ENCODE measurements around the gene PSMB5.
"Not testable (repeated sequence)": the region's sequence is repeated elsewhere in the genome, so short reads cannot be mapped to it uniquely, and the experiment has no call there.

PSMB5 gene

GRCh38 chr14:23028799-23029198, 5.9 kb downstream of the PSMB5 start:
- no peak for DNase-seq (ENCODE audit: low spot score in 2 of 2)
- H3K36me3 Mint-ChIP-seq (ENCODE audit: insufficient read depth), result peaks cover 28% of the 10 kb centered on the region

DNA sequence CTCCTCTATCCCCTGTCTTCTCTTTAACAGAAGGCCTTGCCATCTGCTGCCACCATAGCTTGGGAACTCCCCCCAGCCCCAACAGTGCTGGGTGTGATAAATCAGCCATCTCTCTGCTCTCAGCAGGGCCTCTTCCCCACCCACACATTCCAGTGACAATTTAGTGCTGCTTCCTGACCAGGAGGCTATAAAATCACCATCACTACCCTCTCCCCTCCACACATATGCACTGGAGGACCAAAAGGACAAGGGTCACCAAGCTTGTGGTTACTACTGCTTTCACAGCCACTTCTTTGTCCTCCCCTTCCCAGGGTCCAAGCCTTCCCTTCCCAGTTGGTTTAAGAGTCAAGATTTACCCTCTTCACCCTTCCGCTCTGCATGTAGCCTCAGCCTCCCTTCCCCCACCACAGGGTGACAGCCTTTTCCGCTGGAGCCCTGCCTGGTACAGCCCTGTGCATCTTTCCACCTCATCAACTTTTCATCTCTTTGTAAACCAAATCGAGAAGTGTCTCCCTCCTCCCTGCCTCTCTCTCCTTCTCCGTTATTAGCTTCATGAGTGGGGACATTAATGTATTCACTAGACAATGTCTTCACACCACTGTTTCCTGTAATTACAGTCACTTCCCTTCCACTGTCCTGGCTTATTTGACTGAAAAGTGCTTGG, 9.4 kb downstream of the PSMB5 start:
- Mint-ChIP-seq H3K4me3 (no peak overlapping the region), H3K27me3 (no peaks in the 10 kb centered on the region), H3K4me1 (peaks cover 42% of the 10 kb centered on the region), H3K9me3 (no peaks in the 10 kb centered on the region), H3K27ac (ENCODE audit: low read depth) (peak overlapping the region; percentile 49), H3K36me3 (ENCODE audit: insufficient read depth) (peaks cover 11% of the 10 kb centered on the region)
- DNase-seq (ENCODE audit: low spot score in 2 of 2), result no peak
- ATAC-seq (replicated peaks; ENCODE audit: extremely low read depth, poor library complexity, severe bottlenecking), result no peak

More at GRCh38 chr14:23028799-23029198, 5.9 kb downstream of the PSMB5 start:
- H3K27ac Mint-ChIP-seq (ENCODE audit: low read depth), result peak overlapping the region; percentile 20
- H3K4me1 Mint-ChIP-seq, result peaks cover 44% of the 10 kb centered on the region
- no peaks in the 10 kb centered on the region for H3K9me3 Mint-ChIP-seq
- H3K27me3 Mint-ChIP-seq, result no peaks in the 10 kb centered on the region
- no peak overlapping the region for H3K4me3 Mint-ChIP-seq
- peak; percentile 49 for ATAC-seq (replicated peaks; ENCODE audit: extremely low read depth, poor library complexity, severe bottlenecking)

DNA sequence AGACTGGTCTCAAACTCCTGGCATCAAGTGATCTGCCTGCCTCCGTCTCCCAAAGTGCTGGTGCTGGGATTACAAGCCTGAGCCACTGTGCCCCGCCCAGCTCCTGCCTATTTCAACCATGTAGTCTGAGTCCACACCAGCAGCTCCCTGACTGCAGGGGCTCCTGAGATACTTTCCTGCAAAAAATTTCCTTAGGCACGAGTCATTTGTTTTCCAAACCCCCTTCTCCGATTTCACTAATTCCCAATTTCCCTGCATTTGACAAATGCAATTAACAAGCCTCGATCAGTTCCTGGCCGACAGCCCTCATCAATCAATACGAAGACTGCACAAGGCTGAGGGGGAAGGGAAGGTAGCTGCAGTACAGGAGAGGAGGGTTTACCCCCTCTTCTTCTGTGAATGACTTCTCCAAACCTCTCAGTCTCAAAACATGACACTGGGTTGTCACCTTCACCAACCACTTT, 10.1 kb downstream of the PSMB5 start:
- Mint-ChIP-seq H3K4me3 (no peak overlapping the region), H3K9me3 (no peaks in the 10 kb centered on the region), H3K36me3 (ENCODE audit: insufficient read depth) (peaks cover 11% of the 10 kb centered on the region), H3K27me3 (no peaks in the 10 kb centered on the region), H3K27ac (ENCODE audit: low read depth) (peak overlapping the region; percentile 49), H3K4me1 (peaks cover 42% of the 10 kb centered on the region)
- ATAC-seq (replicated peaks; ENCODE audit: extremely low read depth, poor library complexity, severe bottlenecking) (no peak), DNase-seq (ENCODE audit: low spot score in 2 of 2) (no peak)

DNA sequence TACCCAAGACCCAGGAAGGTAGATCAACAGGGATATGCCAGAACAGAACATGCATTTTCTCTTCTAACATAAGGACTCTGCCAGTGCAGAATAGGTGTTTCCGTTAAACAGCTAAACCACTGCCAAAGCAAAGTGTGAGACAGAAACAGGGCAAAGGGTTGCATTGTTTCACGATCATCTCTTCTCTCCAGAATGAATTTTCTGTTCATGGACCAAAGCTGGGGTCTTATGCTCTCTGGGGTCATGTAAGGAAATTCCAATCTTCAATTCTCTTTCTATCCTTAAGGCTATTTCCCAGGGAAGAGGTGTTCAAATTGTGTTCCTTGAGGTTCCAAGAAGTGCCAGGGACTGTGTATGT, 10.9 kb downstream of the PSMB5 start:
- Mint-ChIP-seq H3K36me3 (ENCODE audit: insufficient read depth) (peaks cover 11% of the 10 kb centered on the region), H3K27ac (ENCODE audit: low read depth) (no peak overlapping the region), H3K9me3 (no peaks in the 10 kb centered on the region), H3K4me1 (peaks cover 34% of the 10 kb centered on the region), H3K27me3 (no peaks in the 10 kb centered on the region), H3K4me3 (no peak overlapping the region)
- DNase-seq (ENCODE audit: low spot score in 2 of 2), result no peak
- ATAC-seq (replicated peaks; ENCODE audit: extremely low read depth, poor library complexity, severe bottlenecking), result no peak

DNA sequence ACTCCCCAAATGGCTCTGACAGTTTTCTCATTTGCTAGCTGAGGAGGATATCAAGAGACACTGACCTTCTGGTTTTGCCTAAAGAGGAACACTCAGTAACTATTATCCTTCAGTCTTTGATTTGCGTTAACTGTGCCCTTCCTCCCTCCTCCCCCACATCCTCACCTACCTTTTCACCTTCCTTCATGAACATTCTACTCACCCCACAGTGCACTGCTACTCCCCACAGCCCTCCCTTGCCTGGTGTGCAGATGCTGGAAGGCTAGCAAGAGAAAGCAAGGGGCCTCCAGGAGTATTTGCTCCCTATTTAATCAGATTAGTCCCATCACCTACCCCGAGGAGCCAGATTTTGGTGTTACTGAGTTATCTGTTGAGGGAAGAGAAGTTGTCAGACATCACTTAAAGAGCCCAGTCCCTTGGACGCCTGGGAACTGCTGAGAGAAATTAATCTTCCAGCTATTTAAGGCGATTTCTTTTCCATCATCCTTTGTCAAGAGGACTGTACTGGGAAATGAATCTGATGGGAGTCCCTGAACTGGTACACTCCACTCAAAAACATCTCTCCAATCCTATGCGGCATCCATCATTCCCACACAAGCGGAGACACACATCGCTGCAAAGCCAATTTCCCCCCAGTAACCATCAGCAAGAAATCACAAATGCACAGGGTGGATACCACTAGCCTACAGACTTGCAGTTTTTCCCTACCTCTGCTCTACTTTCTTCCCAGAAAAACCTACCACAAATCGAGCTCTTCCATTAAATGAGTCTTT, 11.5 kb downstream of the PSMB5 start:
- Mint-ChIP-seq H3K4me3 (no peak overlapping the region), H3K27ac (ENCODE audit: low read depth) (no peak overlapping the region), H3K36me3 (ENCODE audit: insufficient read depth) (peaks cover 11% of the 10 kb centered on the region), H3K9me3 (no peaks in the 10 kb centered on the region), H3K4me1 (peaks cover 30% of the 10 kb centered on the region), H3K27me3 (no peaks in the 10 kb centered on the region)
- DNase-seq (ENCODE audit: low spot score in 2 of 2) (no peak), ATAC-seq (replicated peaks; ENCODE audit: extremely low read depth, poor library complexity, severe bottlenecking) (no peak)

DNA sequence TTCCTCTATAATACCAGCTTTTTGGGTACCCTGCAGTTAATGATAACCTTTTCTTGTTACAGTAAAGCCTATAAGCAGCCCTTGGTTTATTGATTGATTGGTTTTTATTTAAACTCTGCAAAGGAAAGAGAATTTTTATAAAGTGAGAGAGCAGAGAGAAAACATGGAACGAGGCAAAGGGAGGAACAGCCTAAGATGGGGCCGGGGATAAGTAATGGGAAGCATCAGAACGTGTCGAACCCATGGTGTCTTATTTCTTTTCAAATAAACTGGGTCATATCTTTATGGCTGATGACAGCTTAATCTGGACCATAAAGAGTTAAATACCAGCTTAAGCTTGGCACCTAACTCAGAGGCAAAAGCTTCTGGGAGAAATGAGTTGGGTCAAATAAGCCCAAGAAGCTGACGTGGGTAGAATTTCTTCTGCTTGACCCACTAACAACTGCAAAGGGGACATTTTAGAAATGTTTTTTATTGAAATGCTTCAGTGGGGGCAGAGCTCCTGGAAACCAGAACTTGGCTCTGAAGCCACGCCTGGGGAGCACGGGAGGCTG, 12.7 kb downstream of the PSMB5 start:
- H3K4me1 Mint-ChIP-seq, result peaks cover 26% of the 10 kb centered on the region
- peaks cover 11% of the 10 kb centered on the region for H3K36me3 Mint-ChIP-seq (ENCODE audit: insufficient read depth)
- H3K9me3 Mint-ChIP-seq, result no peaks in the 10 kb centered on the region
- H3K27ac Mint-ChIP-seq (ENCODE audit: low read depth), result no peak overlapping the region
- DNase-seq (ENCODE audit: low spot score in 2 of 2), result no peak
- no peak overlapping the region for H3K4me3 Mint-ChIP-seq
- no peaks in the 10 kb centered on the region for H3K27me3 Mint-ChIP-seq
- ATAC-seq (replicated peaks; ENCODE audit: extremely low read depth, poor library complexity, severe bottlenecking), result no peak

GRCh38 chr14:23021434-23021833, 13.3 kb downstream of the PSMB5 start:
- DNase-seq (ENCODE audit: low spot score in 2 of 2) (no peak), ATAC-seq (replicated peaks; ENCODE audit: extremely low read depth, poor library complexity, severe bottlenecking) (no peak)
- peaks cover 26% of the 10 kb centered on the region for H3K4me1 Mint-ChIP-seq
- no peak overlapping the region for H3K27ac Mint-ChIP-seq (ENCODE audit: low read depth)
- no peak overlapping the region for H3K4me3 Mint-ChIP-seq
- H3K9me3 Mint-ChIP-seq, result no peaks in the 10 kb centered on the region
- peaks cover 8% of the 10 kb centered on the region for H3K36me3 Mint-ChIP-seq (ENCODE audit: insufficient read depth)
- no peaks in the 10 kb centered on the region for H3K27me3 Mint-ChIP-seq

- no peaks in the 10 kb centered on the region for H3K9me3 Mint-ChIP-seq
- no peak overlapping the region for H3K4me3 Mint-ChIP-seq
- H3K27me3 Mint-ChIP-seq, result no peaks in the 10 kb centered on the region
- peaks cover under 1% of the 10 kb centered on the region for H3K36me3 Mint-ChIP-seq (ENCODE audit: insufficient read depth)
- H3K4me1 Mint-ChIP-seq, result peaks cover 22% of the 10 kb centered on the region
- no peak for ATAC-seq (replicated peaks; ENCODE audit: extremely low read depth, poor library complexity, severe bottlenecking)
- no peak for DNase-seq (ENCODE audit: low spot score in 2 of 2)
- no peak overlapping the region for H3K27ac Mint-ChIP-seq (ENCODE audit: low read depth)
Observed at GRCh38 chr14:23020143-23021128, 14.3 kb downstream of the PSMB5 start.

GRCh38 chr14:23018107-23018506, 16.6 kb downstream of the PSMB5 start:
- Mint-ChIP-seq H3K9me3 (no peaks in the 10 kb centered on the region), H3K27me3 (no peaks in the 10 kb centered on the region), H3K4me1 (peaks cover 4% of the 10 kb centered on the region), H3K36me3 (ENCODE audit: insufficient read depth) (no peaks in the 10 kb centered on the region), H3K27ac (ENCODE audit: low read depth) (no peak overlapping the region), H3K4me3 (no peak overlapping the region)
- ATAC-seq (replicated peaks; ENCODE audit: extremely low read depth, poor library complexity, severe bottlenecking), result no peak
- no peak for DNase-seq (ENCODE audit: low spot score in 2 of 2)

GRCh38 chr14:23017091-23017490, 17.6 kb downstream of the PSMB5 start:
- ATAC-seq (replicated peaks; ENCODE audit: extremely low read depth, poor library complexity, severe bottlenecking), result no peak
- no peaks in the 10 kb centered on the region for H3K27me3 Mint-ChIP-seq
- DNase-seq (ENCODE audit: low spot score in 2 of 2), result no peak
- H3K36me3 Mint-ChIP-seq (ENCODE audit: insufficient read depth), result no peaks in the 10 kb centered on the region
- no peaks in the 10 kb centered on the region for H3K9me3 Mint-ChIP-seq
- H3K4me1 Mint-ChIP-seq, result no peaks in the 10 kb centered on the region
- H3K27ac Mint-ChIP-seq (ENCODE audit: low read depth), result no peak overlapping the region
- H3K4me3 Mint-ChIP-seq, result no peak overlapping the region

- Mint-ChIP-seq H3K9me3 (no peaks in the 10 kb centered on the region), H3K27me3 (no peaks in the 10 kb centered on the region), H3K4me1 (peaks cover 6% of the 10 kb centered on the region), H3K4me3 (no peak overlapping the region), H3K27ac (ENCODE audit: low read depth) (no peak overlapping the region), H3K36me3 (ENCODE audit: insufficient read depth) (peaks cover 2% of the 10 kb centered on the region)
- no peak for DNase-seq (ENCODE audit: low spot score in 2 of 2)
- no peak for ATAC-seq (replicated peaks; ENCODE audit: extremely low read depth, poor library complexity, severe bottlenecking)
Observed at GRCh38 chr14:23015618-23016017, 19.1 kb downstream of the PSMB5 start.

DNA sequence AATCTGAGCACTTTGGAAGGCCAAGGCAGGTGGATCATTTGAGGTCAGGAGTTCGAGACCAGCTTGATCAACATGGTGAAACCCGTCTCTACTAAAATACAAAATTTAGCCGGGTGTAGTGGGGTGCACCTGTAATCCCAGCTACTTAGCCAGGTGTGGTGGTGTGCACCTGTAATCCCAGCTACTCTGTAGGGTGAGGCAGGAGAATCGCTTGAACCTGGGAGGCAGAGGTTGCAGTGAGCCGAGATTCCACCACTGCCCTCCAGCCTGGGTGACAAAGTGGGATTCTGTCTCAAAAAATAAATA, 21.0 kb downstream of the PSMB5 start:
- not testable (repeated sequence) for ATAC-seq (replicated peaks; ENCODE audit: extremely low read depth, poor library complexity, severe bottlenecking); H3K27ac Mint-ChIP-seq (ENCODE audit: low read depth); DNase-seq (ENCODE audit: low spot score in 2 of 2)

More for the DNA sequence above, 21.0 kb downstream of the PSMB5 start:
- H3K4me1 Mint-ChIP-seq, result peaks cover 17% of the 10 kb centered on the region
- not testable (repeated sequence) for H3K4me3 Mint-ChIP-seq; H3K27me3 Mint-ChIP-seq; H3K9me3 Mint-ChIP-seq; H3K36me3 Mint-ChIP-seq (ENCODE audit: insufficient read depth)
